ENCODE results near the gene ATG16L1. TPM values are rescaled to one million over a fixed set of nuclear protein-coding genes. Genes with fewer than 3 reads are reported as not detected.

The ATG16L1 gene
- total and polyA plus RNA-seq, 8 donors, result 7.6 to 71.9 (median 10.9) TPM

DNA sequence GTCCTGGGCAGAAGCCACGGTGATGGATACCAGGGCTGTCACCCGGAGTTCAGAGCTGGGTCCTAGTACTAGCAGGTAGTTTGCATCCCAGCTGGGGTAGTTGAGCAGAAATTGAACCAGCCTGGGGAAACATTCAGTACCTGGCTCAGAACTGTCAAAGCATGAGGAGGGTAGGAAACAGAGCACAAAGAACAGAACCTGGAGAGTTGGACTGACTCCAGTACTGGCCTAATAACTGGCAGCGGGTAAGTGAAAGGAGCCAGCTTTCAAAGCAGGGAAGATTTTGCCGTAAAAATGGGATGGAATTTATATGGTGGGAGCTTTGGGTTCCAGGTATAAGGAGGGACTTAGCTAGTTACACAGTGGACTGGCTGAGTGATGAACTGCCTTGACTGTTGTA lies 23.8 kb downstream of the ATG16L1 start:
- 69 to 87% (median 74%) methylated on average over 3 to 4 of the region's 4 CpGs for WGBS, 5 donors
- H3K4me1 ChIP-seq, result peaks cover 19 to 30% (median 25%) of the 10 kb centered on the region in 4 donors
- H3K4me3 ChIP-seq, result no peak overlapping the region
- intact Hi-C loops (cut with DNase I; ENCODE audit: low total_unique reads), result no loop called here
- no peaks in the 10 kb centered on the region for H3K27me3 ChIP-seq
- TF ChIP-seq POLR2A (IDR thresholded peaks at IDR 0.05), result no peak
- TF ChIP-seq EP300 (IDR thresholded peaks at IDR 0.05), result no peak
- TF ChIP-seq, protein P1, sequence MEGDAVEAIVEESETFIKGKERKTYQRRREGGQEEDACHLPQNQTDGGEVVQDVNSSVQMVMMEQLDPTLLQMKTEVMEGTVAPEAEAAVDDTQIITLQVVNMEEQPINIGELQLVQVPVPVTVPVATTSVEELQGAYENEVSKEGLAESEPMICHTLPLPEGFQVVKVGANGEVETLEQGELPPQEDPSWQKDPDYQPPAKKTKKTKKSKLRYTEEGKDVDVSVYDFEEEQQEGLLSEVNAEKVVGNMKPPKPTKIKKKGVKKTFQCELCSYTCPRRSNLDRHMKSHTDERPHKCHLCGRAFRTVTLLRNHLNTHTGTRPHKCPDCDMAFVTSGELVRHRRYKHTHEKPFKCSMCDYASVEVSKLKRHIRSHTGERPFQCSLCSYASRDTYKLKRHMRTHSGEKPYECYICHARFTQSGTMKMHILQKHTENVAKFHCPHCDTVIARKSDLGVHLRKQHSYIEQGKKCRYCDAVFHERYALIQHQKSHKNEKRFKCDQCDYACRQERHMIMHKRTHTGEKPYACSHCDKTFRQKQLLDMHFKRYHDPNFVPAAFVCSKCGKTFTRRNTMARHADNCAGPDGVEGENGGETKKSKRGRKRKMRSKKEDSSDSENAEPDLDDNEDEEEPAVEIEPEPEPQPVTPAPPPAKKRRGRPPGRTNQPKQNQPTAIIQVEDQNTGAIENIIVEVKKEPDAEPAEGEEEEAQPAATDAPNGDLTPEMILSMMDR (IDR thresholded peaks at IDR 0.05), result no peak
- TF ChIP-seq POLR2AphosphoS5 (IDR thresholded peaks at IDR 0.05), result no peak
- DNase-seq, result no peak
- H3K36me3 ChIP-seq, result peaks cover 72 to 100% (median 100%) of the 10 kb centered on the region in 4 donors
- no peak overlapping the region for H3K27ac ChIP-seq
- H3K9me3 ChIP-seq, result no peaks in the 10 kb centered on the region

DNA sequence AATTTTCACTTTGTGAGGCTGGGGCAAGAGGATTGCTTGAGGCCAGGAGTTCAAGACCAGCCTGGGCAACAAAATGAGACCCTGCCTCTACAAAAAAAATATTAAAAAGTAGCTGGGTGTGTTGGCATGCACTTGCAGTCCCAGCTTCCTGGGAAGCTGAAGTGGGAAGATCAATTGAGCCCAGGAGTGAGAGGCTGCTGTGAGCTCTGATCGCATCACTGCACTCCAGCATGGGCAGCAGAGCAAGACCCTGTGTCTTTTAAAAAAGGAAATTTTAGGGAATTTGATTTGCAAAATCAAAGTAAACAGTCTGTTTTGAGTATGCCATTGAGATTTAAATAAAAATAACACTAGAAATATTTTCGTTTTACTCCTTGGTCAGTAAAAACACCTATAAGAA lies 27.4 kb downstream of the ATG16L1 start:
- TF ChIP-seq POLR2AphosphoS5 (IDR thresholded peaks at IDR 0.05) (no peak), POLR2A (IDR thresholded peaks at IDR 0.05) (no peak), EP300 (IDR thresholded peaks at IDR 0.05) (no peak)
- TF ChIP-seq, protein P1 (IDR thresholded peaks at IDR 0.05), result no peak
- Histone ChIP-seq H3K9me3 (no peaks in the 10 kb centered on the region), H3K27ac (no peak overlapping the region), H3K36me3 (peaks cover 69 to 100% (median 100%) of the 10 kb centered on the region in 4 donors), H3K27me3 (no peaks in the 10 kb centered on the region), H3K4me3 (no peak overlapping the region), H3K4me1 (peaks cover 3 to 23% (median 15%) of the 10 kb centered on the region in 4 donors)
- intact Hi-C loops (cut with DNase I; ENCODE audit: low total_unique reads), result no loop called here
- DNase-seq, result no peak
- WGBS, 5 donors, result 87 to 92% (median 90%) methylated on average over 2 of the region's 2 CpGs

DNA sequence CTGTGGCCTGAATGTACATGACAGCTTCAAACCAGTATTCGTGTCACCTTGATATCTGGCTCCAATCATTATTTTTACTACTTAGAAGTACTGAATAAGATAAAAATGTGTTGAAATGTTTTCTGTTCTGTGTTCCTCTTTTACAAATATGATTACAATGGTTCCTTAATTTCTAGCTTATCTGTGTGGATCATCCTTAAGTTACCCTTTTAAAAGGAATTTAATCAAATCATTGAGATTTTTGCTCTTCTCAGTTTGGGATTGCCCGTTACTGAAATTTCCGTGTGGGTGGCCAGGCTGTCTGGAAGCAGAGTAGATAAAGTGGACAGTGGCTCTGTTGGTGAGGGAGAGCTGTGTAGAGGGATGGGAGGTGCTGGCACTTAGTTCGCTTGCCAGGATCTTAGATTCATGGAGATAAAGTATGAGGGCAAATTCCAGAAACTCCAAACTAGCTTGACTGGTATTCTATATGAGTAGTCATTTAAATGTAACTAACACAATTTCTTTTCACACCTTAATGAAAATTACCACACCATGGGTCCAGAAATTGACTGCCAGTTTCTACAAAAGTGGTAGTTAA lies 28.7 kb downstream of the ATG16L1 start:
- no peaks in the 10 kb centered on the region for H3K9me3 ChIP-seq
- no peak for TF ChIP-seq POLR2AphosphoS5 (IDR thresholded peaks at IDR 0.05)
- no peak for TF ChIP-seq POLR2A (IDR thresholded peaks at IDR 0.05)
- TF ChIP-seq, protein P1 (IDR thresholded peaks at IDR 0.05), result no peak
- TF ChIP-seq EP300 (IDR thresholded peaks at IDR 0.05), result no peak
- DNase-seq, result no peak
- WGBS, 5 donors, result 35 to 50% (median 40%) methylated on average over 4 of the region's 4 CpGs
- intact Hi-C loops (cut with DNase I; ENCODE audit: low total_unique reads), result no loop called here
- no peaks in the 10 kb centered on the region for H3K27me3 ChIP-seq
- H3K27ac ChIP-seq, result no peak overlapping the region
- peaks cover 3 to 23% (median 15%) of the 10 kb centered on the region in 4 donors for H3K4me1 ChIP-seq
- no peak overlapping the region for H3K4me3 ChIP-seq
- peaks cover 69 to 100% (median 100%) of the 10 kb centered on the region in 4 donors for H3K36me3 ChIP-seq

DNA sequence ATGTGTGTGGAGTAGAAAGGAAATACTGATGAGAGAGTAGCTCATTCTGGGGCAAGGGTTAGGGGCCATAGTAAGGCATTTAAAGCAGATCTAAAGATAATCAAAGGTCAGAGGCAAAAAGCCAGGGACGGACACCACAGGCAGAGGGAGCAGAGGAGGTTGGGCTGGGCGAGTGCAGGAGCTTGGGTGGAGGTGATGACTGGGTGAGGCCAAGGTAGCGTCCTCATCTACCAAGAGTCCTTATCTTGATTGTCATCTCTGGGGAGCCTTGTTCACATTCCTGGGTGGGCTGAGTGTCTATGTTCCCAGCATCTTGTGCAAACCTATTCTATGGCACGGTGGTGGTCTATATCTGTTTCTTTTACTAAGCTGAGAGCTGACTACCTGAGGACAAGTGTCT lies 30.1 kb downstream of the ATG16L1 start:
- Histone ChIP-seq H3K36me3 (peaks cover 68 to 100% (median 100%) of the 10 kb centered on the region in 4 donors), H3K27ac (no peak overlapping the region), H3K4me3 (no peak overlapping the region), H3K27me3 (no peaks in the 10 kb centered on the region), H3K9me3 (no peaks in the 10 kb centered on the region), H3K4me1 (peaks cover 3 to 23% (median 15%) of the 10 kb centered on the region in 4 donors)
- intact Hi-C loops (cut with DNase I; ENCODE audit: low total_unique reads), result no loop called here
- TF ChIP-seq, protein P1 (IDR thresholded peaks at IDR 0.05), result no peak
- no peak for TF ChIP-seq POLR2AphosphoS5 (IDR thresholded peaks at IDR 0.05)
- no peak for TF ChIP-seq POLR2A (IDR thresholded peaks at IDR 0.05)
- no peak for TF ChIP-seq EP300 (IDR thresholded peaks at IDR 0.05)
- 88 to 99% (median 92%) methylated on average over 4 of the region's 4 CpGs for WGBS, 5 donors
- no peak for DNase-seq
